ENCODE measurements around the gene RAPGEF3.

Gene RAPGEF3

DNA sequence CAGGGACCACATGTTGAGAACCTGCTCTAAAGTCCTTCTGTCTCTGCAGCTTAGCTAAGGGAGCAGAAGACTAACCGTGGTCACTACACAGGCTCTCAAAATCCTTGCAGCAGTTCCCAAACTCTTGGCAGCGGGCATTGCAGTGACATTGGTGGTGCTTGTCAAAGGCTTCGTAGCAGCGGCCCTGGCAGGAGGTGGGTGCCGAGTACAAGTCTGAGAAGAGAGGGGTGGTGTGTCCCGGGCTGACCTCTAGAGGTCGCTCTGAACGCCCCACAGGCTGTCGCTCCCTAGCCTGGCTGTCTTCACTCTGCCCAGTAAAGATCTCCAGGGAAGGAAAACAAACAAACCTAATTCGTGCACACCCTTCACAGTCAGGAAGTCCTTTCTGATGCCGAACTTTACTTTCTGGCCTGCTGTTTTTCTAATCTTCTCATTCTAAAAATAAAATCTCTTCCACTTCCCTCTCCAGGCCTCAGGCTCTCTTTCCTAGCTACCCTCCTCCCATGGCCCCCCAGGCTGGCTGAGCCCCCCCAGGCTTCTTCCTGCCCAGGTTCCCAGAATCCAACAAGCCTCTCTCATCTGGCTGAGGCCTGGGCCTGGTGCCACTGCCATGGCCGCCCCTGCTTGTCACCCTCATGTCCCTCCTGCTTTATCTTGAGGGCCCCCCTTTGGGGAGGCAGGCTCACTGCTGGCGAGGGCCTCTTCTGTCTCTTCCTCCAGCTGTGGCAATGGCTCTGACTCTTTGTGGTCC, 41.1 kb downstream of the RAPGEF3 start:
- peak; percentile 70 for DNase-seq

DNA sequence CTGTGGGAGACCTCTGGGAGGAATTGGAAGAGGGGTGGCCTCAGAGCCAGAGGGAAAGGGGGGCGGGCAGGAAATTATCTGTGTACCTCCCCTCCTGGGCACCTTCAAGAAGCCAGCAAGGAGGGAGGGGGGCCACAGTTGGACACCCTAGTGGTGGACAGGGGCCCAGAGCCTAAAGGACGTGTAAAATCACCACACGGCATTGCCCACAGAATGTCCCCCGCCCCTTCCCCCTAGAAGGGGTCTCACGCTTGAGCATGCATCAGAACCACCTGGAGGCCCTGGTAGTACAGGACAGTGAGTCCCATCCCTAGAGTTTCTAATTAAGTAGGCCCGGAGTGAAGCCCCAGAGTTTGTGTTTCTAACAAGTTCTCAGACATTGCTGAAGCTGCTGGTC, 41.6 kb downstream of the RAPGEF3 start:
- no peak for DNase-seq

DNA sequence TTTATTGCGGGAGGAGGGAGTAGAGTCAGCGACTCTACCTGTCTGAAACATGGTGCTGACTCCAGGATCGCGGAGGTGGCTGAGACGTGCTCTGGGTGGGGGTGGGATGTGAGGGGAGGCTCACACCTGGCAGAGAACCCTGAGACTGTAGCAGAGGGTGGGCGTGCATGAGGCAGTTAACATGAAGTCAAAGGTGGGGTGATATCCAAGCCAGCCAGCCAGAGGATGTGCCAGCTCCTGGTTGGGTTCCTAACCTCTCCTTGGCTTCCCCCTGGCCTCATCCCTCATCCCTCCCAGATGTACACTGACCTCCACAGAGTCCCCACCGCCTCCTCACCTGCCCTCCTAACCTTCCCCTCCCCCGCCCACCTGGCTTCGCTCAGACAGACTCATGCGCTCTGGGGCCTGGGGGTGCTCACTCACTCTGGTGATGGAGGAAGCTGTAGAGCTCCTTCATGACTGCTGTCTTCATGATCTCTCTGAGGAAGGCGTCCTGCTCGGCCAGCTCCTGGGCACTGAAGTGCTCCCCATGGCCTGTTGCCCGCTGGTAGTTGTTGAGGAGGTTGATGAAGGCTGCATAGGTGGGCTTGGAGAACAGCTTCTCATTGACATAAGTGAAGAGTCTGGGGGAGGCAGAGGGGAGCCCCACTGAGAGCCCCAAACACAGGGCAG, 42.7 kb downstream of the RAPGEF3 start:
- no peak for DNase-seq

DNA sequence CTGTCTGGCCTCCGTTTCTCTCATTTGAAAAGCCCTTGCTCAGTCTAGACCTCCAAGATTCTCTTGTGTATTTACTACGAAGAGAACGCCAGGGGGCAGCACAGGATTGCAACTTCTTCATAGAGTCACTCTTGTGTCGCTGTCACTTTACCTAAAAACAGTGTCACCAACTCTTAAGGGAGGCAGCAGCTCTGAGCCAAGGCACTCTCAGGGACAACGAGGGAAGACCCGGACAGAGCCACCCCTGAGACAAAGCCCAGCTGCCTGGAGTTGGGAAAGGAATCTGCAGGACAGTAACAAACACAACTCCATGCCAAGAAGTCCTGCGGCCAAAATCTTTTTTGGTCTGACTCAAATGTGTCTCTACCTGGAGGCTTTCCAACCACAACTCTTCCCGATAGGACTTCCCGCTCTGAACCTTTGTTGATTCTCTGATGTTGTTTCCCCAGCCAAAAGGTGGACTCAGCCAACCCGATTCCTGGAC, 43.2 kb downstream of the RAPGEF3 start:
- peak; percentile 90 for DNase-seq

DNA sequence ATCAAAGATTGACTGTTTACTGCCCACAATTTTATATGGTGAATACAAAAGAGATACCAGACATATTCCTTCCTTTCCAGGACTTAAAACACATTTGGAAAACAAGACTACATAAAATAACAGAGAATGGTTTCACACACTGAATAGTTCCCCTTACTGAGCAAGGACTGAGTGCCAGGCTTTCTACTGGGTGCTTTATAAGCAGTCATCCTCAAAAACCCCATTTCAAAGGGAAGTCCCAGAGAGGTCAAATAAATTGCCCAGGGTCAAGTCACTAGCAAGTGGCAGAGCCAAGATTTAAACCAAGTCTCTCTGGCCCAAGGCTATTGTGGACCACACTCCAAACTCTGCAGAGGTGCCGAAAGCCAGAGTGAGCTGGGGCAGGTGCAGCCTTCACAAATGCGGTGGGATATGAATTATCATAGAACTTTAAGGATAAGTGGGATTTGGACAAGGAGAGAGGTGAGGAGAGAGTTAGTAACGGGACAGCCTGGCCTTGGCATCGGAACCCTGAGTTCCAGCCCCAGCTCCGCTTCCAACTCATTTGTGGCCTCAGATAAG, 43.8 kb downstream of the RAPGEF3 start:
- no peak for DNase-seq

DNA sequence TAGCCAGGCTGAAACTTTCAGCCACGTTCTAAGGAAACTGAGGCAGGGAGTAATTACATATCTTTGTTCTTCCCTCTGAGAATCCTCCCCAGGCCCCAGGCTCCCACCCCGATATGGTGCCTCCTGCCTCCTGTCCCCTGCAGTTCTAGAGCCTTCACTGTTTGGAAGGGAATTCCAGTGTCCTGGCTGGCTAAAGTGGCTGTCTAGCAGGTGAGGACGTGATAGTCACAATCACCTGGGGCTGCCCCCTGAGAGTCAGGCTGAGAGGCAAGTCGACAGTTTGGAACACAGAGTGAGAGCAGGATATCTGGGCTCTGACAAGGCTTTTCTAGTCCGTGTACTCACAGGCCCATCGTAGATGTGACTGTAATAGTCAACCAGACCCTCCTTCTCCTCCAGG, 46.5 kb downstream of the RAPGEF3 start:
- no peak for DNase-seq

DNA sequence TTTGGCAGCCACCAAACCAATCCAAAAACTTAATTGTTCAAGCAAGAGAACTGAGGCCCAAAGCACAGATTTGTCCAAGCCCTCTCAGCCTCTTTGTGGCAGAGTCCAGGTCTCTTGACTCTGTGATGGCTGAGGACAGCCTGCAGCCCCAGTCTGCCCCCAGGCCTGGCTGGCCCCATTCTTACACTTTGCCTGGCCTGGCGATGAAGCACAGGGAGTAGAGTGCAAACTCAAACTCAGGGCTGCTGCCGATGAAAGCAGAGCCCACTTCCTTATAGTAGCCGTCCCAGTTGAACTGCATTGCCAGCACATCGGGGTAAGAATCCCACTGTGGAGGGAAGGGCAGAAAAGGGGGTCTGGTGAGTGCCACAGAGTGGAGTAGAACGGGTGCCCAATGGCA, 47.2 kb downstream of the RAPGEF3 start:
- DNase-seq: no peak

DNA sequence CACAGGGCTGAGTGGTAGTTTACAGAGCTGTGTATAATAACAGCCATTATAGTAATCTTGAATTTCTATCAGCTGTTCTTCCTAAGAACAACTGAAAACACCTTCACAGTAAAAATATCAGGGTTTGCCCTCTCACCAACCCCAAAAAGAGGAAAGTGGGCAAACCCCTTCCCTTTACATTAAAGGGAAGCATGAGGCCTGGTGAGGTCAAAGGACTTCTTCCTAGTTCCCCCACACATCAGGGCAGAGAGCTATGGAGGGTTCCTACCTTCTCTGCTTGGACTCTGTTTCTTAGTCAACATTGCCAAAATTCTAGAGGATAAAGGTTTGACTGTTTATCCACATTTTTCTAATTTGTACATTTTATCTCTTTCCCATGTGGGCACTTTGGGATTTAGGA, 48.4 kb downstream of the RAPGEF3 start:
- DNase-seq: no peak

DNA sequence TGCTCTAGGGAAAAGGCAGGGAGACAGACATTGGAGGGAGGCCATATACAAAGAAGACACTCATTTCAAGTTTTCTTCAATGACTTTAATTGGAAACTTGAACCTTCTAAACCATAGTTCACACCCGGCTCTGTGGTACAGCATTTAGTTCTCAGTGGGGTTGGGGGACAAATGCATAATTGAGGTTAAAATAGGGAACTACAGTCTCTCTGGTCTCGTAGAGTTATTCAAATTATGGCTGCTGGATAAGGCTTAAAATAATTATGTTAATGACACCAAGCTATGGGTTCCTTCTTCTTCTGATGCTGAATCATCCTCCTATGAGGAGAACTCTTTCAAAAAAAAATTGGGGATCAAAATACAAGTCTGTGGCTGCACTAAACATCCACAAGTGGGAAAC, 49.0 kb downstream of the RAPGEF3 start:
- no peak for DNase-seq

DNA sequence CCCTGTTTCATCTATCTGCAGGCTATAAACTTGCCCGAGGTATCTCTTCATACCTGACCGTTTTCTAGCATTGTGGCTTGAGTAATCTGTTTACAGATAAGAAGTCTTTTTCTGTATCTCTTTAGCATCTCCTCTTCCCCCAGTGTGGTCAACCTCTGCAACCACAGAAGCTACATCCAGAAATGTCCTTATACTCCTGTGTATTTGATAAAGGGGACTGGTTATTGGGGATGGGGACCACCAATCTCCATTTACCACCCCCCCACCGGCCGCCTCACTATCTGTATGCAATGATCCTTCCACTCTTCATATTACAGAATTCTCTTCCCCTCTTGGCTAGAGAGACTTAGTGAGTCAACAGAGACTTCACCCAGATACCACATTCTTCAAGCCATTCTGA, 49.4 kb downstream of the RAPGEF3 start:
- DNase-seq: no peak

DNA sequence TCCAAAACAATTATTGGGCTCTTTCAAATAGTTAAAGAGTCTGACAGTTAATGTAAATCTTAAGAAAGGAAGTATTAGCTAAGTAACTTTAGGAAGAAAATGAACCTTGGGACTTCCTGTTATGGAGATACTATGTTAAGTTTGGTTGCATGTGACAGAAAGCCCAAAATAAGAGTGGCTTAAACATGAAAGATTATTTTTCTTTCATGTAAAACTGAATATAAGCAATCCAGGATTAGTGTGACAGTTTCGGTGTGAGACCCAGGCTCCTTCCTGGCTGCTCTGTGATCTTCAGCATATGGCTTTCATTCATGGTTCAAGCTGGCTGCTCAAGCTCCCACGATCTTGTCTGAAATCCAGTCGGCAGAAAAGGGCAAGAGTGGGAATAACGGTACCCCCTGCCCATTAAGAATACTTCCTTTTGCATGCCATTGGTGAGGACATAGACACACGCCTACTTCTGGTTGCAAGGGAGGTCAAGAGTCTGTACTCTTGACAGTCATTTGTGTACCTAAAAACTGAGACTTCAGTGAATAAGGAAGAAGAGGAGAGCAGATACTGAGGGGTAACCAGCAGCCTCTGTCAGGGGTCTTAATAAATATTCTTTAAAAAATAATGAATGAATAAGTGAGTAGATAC, 50.7 kb downstream of the RAPGEF3 start:
- DNase-seq: peak; percentile 31

DNA sequence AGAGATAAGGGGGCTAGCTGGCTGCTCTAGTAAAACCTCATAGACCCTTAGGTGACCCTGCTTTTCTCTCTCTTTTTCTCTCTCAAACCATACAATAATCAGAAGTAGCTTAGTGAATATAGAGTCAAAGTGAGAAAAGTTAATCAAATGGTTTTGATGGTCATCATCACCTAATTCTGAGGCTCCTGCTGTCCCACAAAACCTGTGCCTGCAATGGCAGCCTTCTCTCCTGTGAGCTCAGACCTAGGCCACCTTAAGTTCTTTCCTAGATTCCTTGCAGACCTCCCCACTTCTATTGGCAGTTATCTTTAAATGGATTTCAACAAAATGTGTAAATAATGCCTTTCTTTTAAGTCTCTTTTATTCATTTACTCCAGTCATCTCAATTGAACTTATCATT, 51.3 kb downstream of the RAPGEF3 start:
- DNase-seq: no peak

DNA sequence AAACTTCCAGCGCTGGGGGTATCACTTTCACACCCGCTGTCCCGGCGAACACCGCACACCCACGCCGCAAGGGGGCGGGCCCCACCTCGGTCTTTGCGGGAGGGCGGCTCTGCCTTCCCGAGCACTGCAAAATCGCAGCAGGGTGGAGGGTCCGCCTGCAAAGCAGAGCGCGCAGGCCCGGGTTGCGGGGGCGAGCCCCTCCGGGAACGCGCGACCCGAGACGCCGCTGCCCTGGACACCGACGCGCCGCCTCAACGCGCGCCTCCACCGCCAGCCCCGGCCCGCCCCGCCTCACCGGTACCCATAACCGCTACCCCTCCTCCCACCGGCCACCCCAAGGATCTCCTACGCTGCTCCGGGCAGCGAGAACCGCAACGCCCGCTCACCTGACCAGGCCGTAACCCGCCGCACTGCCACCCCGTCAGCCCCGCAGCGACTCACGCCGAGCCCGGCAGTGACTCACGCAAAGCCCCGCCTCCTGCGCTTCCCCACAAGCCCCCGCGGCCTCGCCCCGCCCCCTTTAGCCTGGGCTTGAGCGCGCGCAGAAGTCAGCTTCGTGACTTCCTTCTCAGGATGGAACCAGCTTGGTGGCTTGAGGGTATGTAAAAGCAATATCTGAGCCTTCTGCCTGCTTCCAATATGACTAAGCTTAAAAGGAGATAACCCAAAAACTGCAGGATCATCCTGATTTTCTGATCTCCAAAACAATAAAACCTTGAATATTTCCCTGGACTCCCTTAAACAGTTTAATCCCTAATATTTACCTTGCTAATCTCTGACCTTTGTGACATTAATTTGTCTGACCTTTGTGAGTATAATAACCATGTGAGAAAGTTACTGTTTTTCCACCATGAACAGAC, 52.9 kb downstream of the RAPGEF3 start, which contains the start of gene RPAP3:
Gene RPAP3, minus strand, starts transcription at position 465 of the 860 bp plus-strand sequence. CDS start 3,190 bp downstream, outside the sequence.
- peak; percentile 99 for DNase-seq

DNA sequence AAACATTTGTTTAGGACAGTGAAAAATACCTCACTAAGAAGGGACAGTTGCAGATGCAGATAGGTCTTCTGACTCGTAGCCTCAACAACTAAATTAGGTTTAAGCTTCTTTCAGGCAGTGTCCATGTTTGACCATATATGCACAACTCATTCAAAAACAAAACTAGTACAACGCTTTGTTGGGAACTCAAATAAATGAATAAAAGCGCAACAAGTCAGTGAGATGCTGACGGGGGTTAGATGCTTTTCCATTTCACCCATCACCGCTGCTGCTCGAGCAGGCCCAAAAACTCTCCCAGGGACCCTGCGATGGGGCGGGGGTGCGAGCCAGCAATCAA, 53.5 kb downstream of the RAPGEF3 start:
- DNase-seq: no peak

DNA sequence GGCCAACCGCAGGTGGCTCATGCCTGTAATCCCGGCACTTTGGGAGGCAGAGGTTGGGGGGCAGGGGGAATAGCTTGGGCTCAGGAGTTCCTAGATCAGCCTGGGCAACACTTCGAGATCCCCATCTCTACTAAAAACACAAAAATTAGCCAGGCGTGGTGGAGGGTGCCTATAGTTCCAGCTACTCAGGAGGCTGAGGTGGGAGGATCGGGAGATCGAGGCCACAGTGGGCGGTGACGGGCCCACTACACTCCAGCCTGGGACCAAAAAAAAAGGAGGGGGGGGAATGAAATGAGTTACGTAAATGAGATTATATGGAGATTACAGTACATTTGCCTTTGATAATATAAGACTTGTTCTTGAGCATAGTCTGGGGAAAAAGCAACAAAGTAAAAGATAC, 54.0 kb downstream of the RAPGEF3 start:
- no peak for DNase-seq

DNA sequence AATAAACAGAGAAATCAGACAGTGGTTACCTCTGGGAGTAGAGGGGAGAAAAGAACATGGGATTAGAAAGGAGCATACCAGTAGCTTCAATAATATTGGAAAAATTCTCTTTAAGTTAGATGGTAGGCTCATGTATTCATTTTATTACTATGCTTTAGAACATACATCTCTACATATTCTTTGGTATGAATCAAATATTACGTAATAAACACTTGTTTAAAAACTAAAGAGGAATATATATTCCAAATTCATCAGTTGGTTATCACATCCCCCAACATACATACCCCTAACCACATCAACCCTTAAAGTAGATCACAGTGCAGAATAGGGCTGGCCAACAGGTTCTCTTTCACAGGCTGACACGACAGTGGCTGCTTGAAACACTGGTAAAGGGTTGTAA, 58.4 kb downstream of the RAPGEF3 start:
- DNase-seq: no peak

DNA sequence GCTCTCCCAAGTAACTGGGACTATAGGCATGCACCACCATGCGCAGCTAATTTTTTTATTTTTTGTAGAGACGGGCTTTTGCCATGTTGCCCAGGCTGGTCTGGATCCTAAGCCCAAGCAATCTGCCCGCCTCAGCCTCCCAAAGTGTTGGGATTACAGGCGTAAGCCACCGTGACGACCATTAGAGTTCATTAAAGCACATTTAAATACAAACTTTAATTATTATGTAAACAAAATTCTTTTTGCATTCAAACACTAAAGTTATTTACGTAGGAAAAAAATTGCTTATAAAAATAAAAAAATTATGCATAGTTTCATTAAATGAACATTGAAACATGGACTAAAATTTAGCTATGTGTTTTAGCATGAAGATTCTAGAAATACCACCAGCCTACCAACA, 60.0 kb downstream of the RAPGEF3 start:
- DNase-seq: no peak

DNA sequence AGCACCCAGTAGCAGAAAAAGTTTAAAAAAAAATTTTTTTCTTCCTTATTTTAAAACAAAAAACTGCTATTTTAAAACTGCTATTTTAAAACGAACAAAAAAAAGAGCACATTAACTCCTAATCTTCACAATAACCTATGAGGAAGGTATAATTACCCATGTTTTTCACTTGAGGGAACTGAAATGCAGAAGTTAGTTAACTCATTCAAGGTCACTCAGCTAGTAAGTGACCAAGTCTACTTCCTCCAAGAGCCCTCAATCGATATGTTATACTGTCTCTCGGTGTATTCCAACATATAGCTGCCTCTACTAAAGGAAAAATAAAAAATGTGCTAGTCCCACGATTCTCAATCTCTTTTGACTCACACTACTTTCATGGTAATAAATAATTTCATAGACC, 60.6 kb downstream of the RAPGEF3 start:
- DNase-seq: no peak

DNA sequence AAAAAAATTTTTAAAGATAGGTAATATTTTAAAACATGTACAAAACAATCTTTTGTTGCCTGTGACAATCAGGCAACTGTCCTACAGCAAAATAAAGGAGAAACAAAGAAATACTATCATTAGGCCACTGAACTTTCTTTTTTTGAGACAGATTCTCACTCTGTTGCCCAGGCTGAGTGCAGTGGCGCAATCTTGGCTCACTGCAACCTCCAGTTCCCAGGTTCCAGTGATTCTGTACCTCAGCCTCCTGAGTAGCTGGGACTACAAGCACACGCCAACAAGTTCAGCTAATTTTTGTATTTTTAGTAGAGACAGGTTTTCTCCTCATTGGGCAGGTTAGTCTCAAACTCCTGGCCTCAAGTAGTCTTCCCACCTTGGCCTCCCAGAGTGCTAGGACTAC, 69.5 kb downstream of the RAPGEF3 start:
- no peak for DNase-seq

DNA sequence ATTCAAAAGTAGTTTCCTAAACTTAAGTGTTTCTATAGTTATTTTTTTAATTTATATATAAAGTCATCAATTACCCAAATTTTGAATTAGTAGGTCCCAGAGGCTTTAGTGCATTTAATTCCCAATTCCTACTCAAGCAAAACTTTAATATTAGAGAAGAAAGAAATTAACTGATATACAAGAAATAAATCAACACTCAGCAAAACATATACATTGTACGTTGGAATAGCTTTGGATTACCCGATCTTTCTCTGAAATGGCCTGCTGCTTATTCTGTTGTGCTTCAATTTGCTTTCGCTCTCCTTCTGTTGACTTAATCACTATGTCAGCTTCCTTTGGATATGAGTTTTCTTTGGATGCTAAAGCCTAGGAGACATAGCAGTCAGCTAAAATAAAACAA, 71.0 kb downstream of the RAPGEF3 start:
- no peak for DNase-seq

DNA sequence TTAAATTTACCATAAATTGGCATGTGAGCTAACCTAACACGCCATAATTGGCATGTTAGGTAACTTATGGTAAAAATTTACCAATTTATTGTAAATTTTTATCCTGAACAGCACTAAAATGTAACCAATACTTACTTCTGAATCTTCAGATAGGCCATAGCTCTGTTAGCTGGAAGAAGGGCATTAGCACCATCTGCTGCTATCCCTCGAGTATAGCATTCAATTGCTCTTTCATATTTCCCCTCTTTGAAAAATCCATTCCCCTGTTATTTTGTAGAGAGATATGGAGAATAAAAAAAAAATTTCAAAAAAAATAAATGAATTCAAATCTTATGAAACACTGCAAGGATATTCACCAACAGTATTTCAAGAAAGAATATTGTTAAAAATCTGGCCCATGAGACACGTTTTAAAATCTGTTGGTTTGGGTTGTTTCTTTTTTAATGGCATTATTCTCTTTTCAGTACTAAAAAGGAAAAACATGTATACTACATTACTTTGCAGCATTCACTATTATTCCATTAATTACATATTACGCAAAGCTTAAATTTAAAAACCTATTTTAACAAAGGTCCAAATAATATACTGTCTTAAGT, 71.9 kb downstream of the RAPGEF3 start:
- DNase-seq: peak; percentile 36
